DMS153 treated with DMSO at 0.1 percent for 48 hours (cell line): ENCODE results near the gene CTAG1A.
"Not testable (repeated sequence)": the region's sequence is repeated elsewhere in the genome, so short reads cannot be mapped to it uniquely, and the experiment has no call there.

Source experiments
- DNase-seq: peaks from one replicate; lab custom pipeline; 2025; ENCODE audit not compliant: unreplicated experiment; lab: John Stamatoyannopoulos, UW

The CTAG1A gene

DNA sequence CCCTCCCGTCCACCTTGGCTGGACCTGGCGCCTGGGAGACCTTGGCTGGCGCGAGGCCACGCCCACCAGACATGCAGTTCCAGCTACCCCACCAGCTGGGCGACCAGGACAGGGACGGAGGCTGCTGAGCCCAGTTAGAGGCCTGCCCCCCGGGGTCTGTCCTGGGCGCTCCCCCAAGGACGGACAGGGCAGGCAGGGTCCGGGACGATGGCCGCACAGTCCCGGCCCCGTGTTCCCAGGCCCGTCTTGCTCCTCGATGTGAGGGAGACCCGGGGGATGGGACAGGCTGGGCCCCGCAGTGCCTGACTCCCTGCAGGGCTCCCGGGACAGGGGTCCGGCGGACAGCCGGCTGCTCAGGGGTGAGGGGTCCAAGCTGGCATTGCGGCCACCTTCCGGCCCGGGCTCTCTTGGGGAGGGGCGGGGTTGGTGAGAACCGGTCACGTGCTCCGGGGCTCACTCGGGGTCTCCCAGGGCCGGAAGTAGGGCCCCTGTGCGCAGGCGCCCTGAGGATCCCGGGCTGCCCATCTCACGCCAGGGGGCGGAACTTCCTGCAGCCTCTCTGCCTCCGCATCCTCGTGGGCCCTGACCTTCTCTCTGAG lies at the start of gene CTAG1A:
TSS of gene CTAG1A (plus strand) at position 549 of the 599 bp plus-strand sequence. CDS start 74 bp downstream, outside the sequence.
- DNase-seq: not testable (repeated sequence)

DNA sequence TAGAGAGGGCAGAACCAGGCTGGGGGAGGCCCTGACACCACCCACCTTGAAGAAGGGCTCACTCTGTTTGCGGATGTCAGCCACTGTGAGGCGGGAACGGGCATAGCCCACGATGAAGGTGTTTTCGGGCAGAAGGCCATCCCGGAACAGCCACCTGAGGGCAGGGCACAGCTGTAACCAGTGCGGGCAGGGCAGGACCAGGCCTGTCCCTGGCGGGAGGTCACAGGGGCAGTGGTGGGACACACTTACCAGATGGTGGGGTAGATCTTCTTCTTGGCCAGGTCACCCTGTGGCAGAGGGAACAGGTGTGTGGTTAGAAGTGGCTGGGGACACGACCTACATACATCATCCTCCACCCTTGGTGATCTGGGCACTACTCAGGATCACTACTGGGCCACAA lies 49.0 kb upstream of the CTAG1A start:
- DNase-seq: no peak

GRCh38 chrX:154539077-154539476 lies 45.9 kb upstream of the CTAG1A start:
- no peak for DNase-seq

- DNase-seq: not testable (repeated sequence)
Observed at GRCh38 chrX:154540365-154540764, 44.6 kb upstream of the CTAG1A start.

DNA sequence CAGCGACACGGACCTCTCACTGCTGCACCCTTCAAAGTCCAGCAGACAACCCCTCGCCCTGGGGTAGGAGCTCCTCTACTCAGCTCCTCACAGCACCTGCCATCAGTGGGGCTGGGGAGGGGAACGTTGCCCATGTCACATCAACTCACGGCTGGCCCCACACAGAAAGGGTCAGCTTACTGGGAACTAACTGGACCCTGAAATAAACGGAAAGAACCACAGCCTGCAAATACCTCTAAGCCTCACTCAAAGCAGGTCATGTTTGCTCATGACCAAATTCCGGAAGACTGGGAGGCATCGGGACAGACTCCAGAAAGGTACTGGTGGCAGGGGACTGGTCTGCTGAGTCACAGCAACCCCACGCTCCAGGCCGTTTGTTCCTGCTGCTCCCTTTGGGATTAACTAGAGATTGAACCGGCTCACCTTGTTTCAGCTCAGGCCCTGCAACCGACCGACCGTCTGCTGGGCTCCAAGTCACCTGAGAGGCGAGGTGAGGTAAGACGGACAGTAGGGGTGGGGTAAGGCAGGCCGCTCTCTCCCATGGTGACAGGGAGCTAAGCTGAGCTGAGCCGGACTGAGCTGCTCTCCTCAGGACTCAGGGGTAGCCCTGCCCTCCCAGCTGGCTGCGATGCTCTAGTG lies 43.9 kb upstream of the CTAG1A start:
- DNase-seq: no peak

GRCh38 chrX:154541589-154541895 lies 43.4 kb upstream of the CTAG1A start:
- no peak for DNase-seq

- DNase-seq: no peak
Observed at GRCh38 chrX:154541896-154542722, 42.8 kb upstream of the CTAG1A start.

DNA sequence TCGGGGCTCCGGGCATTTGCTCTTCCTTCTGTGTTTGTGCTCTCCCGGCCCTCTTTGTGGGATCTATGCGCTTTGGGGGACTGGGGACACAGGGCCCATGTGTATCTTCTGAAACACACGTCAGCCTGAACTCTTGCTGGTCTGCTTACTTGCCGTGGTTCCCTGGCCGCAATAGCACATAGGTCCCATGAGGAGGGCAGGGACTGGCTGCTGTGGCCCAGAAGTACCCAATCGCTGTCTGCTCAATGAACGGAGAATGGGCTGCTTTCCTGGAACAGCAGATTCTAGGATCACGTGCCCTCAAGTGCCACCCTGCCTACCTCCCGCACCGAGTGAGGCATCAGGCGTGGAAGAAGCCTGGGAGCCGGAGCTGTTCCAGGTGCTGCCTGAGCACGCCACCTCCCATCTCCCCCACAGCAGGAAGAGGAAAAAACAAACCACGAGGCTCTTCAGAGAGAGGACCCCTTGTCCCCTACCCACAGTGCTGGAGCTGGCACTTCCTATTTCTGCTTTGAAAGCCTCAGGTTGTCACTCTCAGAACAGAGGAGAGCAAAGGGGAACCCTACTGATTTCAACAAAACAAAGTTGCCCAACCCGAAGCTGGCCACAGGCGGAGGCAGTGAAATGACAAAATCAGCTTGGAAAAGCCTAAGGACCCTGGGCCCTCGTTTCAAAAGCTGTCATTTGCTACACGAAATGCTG lies 42.1 kb upstream of the CTAG1A start:
- no peak for DNase-seq

DNA sequence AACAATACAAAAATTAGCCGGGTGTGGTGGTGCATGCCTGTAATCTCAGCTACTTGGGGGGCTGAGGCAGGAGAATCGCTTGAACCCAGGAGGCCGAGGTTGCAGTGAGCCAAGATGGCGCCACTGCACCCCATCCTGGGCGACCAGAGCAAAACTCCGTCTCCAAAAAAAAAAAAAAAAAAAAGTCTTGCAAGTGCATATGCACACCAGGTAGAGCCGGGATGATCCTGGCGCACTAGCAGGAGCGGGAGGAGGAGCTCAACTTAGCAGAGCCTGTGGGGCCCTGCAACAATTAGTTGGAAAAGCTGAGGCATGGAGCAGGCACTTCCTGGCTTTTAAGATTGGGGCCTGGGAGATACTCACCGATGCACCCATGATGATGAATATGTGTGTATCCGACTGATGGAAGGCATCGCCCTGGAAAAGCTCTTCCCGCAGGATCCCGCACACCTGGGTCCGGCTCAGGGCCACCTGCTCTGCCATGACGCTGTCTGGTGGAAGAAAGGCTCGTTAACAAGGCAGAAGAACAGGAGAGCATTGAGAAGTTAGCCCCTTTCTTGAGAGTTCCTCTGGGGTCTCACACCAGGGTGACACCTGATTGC lies 39.2 kb upstream of the CTAG1A start:
- DNase-seq: no peak

DNA sequence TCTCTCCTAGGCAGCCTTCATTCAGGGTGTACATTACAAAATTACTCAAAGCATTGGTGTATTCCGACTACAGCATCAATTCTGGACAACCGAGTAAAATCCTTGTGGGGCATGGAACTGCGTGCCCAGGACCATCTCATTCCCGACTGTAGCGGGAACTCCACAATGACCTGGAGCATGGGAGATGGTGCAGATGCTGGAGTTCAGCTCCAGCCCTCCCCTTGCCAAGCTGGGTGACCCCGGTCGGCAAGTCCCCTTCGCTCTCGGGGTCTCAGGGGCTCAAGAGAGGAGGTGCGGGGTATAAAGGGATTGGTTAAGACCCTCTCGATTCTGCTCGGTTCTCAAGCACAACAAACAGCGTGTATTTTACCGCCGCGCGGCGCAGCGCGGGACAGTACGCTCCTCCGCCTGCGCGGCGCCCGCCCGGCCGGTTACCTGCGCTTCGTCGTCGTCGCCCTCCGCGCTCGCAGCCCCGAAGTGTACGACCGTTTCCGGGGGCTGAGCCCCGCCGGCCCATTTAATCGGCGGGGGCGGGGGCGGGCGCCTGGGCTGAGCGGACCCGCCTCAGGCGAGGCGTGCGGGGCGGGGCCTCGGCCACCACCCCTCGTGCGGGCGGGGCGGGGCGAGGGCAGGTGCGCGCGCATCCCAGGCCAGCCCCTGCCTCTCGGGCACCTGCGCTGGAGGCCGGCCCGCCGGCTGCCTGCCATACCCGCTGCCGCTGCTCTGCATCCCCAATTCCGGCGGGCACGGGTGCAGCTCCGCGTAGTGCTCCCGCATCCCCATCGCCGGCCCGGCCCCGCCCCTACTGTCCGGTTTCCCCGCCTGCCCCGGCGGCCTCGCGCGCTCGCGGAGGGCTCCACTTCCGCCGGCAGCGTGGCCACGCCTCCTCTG lies 38.3 kb upstream of the CTAG1A start, which contains the start of gene G6PD:
TSS of gene G6PD (minus strand) at position 493 of the 891 bp plus-strand sequence. CDS start 691 bp downstream, outside the sequence.
- peak; percentile 51 for DNase-seq

DNA sequence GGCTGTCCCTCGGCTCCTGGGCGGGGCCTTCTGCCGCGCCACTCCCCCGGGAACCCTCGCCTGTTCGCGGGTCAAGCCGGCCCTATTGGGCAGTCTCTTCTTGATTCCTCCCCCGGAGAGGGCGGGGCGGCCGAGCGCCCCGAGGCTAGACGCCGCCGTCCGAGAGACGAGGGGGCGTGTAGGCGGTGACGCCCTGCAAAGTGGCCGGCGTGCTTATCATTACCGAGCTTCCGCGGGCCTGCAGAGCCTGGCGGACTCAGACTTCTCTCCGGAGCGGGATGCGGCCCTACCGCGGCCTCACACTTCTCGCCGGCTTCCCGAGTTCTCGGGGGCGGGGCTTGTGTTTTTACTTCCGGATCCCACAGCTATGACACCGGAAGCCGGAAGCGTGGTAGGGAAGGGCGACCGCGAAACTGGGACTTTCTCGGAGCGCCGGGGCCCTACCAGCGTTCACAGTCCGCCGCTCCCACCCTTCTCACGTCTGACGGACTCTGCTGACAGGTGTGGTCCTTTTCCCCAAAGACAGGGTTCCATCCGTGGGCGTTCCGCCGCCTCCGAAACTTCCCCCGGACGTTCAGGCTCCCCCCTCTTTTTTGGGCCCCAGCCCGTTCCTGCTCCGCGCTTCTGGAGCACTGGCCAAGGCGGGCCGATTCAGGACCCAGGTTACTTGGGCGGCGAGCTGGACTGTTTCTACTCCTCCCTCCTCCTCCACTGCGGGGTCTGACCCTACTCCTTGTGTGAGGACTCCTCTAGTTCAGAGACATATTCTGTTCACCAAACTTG lies 37.5 kb upstream of the CTAG1A start, which contains the start of gene IKBKG:
TSS of gene IKBKG (plus strand) at position 376 of the 783 bp plus-strand sequence. CDS start 4,383 bp downstream, outside the sequence.
- DNase-seq: peak; percentile 88

- no peak for DNase-seq
Observed at GRCh38 chrX:154548028-154548316, 37.0 kb upstream of the CTAG1A start.

DNA sequence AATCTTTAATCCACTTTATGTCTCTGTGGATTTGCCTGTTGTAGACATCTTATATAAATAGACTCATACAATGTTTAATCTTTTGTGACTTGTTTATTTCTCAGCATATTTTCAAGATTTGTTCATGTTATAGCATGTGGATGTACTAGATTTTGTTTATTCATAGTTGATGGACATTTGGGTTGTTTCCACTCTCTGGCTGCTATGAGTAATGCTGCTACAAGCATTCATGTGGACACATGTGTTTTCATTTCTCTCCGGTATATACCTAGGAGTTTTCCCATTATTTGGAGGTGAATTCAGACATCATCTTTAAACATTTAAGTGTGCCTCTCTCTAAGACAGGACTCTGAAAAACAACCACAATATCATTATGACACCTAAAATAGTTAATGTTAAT lies 35.2 kb upstream of the CTAG1A start:
- no peak for DNase-seq

DNA sequence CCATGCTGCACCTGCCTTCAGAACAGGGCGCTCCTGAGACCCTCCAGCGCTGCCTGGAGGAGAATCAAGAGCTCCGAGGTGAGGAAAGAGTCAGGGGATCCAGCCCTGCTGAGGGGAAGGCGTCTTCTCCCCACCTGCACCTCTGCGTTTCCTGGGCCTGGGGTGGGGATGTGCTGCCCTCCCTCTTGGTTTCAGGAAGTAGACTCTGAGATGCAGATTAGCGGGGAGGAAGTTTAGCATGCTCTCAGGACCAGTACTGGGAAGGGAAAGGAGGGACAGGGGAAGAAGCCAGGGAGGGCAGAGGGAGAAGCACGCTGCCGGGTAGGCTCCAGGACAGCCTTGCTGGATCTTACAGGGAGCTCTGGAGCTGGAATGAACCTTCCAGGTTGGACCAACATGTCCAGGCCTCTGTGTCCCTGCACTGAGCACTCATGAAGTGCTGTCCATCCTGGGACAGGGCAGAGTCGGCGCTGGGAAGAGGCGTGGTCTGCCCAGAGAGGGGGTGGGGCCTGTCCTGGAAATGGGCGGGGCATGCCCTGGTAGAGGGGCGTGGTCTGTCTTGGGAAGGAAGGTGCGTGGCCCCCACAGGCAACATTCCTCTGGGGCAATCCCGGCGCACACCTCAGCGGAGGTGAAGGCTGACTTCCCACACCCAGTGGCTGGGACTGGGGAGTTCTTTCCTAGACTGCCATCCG lies 32.7 kb upstream of the CTAG1A start:
- not testable (repeated sequence) for DNase-seq

GRCh38 chrX:154558060-154558690 lies 26.8 kb upstream of the CTAG1A start:
- DNase-seq: not testable (repeated sequence)

GRCh38 chrX:154558896-154559295 lies 26.0 kb upstream of the CTAG1A start:
- not testable (repeated sequence) for DNase-seq

GRCh38 chrX:154560326-154560725 lies 24.6 kb upstream of the CTAG1A start:
- not testable (repeated sequence) for DNase-seq

- not testable (repeated sequence) for DNase-seq
Observed at GRCh38 chrX:154562295-154562694, 22.6 kb upstream of the CTAG1A start.
